NCI-H2081 treated with DMSO at 0.1 percent for 48 hours (cell line): ENCODE measurements around the gene CAND2.

ENCODE experiments used
- DNase-seq: peaks from one replicate; lab custom pipeline; 2025; lab: John Stamatoyannopoulos, UW

The CAND2 gene

DNA sequence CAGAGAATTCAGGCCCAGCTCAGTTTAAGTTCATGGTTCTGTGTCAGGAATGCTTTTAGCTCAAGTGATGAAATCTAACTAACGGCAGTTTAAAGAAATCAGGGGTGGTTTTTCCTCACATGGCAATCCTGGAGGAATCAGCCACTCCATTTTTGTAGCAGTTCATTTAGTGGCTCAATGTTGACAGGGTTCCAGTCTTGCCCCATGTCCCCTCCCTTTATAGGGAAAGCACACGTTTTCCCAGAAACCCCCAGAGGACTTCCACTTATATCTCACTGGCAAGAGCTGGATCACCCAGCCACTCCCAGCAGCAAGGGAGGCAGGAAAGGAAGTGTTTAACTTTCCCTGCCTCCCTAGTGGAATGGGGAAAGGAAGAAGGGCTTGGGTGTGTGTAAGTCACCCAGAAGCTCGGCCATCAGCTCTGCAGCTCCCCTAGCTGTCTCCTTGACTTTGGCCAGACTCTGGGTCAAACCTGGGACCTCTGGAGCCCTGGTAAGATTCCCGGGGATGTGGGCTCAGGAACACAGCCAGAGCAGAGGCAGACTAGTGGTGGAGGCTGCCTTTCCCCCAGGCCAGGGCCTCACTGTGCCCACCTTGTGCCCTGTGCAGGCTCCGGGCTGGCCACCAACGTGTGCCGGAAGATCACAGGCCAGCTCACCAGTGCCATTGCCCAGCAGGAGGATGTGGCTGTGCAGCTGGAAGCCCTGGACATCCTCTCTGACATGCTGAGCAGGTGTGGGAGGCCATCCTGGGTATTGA lies 11.3 kb downstream of the CAND2 start:
- no peak for DNase-seq

- no peak for DNase-seq
Observed at GRCh38 chr3:12808587-12808986, 12.1 kb downstream of the CAND2 start.

DNA sequence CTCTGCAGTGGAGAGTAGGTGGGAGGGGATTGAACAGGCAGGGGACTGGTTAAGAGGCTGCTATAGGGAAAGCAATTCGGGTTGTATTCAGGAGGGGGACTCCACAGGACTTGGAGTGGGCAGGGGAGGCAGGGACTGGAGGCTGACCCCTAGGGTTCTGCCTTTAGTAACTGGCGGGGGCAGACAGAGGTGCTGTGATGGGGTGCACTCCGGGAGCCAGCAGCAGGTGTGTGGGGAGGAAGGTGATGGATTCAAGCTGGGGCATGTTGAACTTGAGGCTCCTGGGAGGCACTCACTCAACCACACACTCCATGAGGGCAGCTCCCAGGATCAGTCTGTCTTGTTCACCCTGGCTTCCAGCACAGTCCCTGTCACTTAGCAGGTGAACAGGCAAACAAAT lies 12.5 kb downstream of the CAND2 start:
- no peak for DNase-seq

- DNase-seq = no peak
Observed at GRCh38 chr3:12809435-12809834, 13.0 kb downstream of the CAND2 start.

GRCh38 chr3:12810013-12810780 lies 13.7 kb downstream of the CAND2 start:
- DNase-seq = no peak

- DNase-seq = no peak
Observed at GRCh38 chr3:12810961-12811360, 14.5 kb downstream of the CAND2 start.

GRCh38 chr3:12812812-12813211 lies 16.3 kb downstream of the CAND2 start:
- no peak for DNase-seq

GRCh38 chr3:12813967-12814366 lies 17.5 kb downstream of the CAND2 start:
- no peak for DNase-seq

GRCh38 chr3:12815078-12815477 lies 18.6 kb downstream of the CAND2 start:
- DNase-seq = no peak

DNA sequence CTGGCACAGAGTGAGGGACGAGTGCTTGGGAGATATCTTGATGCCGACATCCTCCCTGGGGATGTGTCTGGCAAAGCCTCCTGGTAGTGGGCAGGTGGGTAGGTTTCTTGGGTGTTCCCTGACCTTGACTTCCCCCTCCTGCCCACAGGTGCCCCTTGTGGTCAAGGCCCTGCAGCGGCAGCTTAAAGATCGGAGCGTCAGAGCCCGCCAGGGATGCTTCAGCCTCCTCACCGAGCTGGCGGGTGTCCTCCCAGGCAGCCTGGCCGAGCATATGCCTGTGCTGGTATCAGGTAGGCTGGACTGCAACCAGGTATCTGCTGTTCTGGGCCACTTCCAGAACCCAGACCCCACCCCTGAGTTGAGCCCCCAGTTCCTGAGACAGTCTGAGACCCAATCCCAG lies 19.2 kb downstream of the CAND2 start:
- DNase-seq = no peak

- no peak for DNase-seq
Observed at GRCh38 chr3:12816521-12817342, 20.3 kb downstream of the CAND2 start.

DNA sequence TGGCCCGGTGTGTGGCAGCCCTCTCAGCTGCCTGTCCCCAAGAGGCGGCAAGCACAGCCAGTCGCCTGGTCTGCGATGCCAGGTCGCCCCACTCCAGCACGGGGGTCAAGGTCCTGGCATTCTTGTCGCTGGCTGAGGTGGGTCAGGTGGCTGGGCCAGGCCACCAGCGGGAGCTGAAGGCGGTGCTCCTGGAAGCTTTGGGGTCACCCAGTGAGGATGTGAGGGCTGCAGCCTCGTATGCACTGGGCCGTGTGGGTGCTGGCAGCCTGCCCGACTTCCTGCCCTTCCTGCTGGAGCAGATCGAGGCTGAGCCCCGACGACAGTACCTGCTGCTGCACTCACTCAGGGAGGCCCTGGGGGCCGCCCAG lies 20.8 kb downstream of the CAND2 start:
- DNase-seq = no peak

DNA sequence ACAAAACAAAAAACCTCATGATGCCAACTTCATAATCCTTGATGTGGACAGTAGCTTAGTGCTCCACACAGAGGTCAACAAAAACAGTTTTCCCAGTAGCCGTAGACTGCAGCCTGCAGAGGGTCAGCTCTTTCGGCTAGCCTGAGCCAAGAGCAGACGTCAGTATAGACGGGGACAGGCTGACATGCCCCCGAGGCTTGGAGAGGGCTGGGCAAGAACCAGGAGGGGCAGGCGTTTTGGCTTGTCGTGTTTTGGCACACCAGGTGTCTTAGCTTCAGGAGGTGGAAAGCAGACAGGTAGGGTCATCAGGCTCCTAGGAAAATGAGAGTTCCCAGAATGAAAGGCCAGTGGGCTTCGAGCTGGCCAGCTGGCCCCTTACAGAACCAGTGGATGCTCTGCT lies 21.8 kb downstream of the CAND2 start:
- DNase-seq = no peak

GRCh38 chr3:12818773-12819172 lies 22.3 kb downstream of the CAND2 start:
- no peak for DNase-seq

GRCh38 chr3:12822725-12823373 lies 26.4 kb downstream of the CAND2 start:
- DNase-seq = no peak

DNA sequence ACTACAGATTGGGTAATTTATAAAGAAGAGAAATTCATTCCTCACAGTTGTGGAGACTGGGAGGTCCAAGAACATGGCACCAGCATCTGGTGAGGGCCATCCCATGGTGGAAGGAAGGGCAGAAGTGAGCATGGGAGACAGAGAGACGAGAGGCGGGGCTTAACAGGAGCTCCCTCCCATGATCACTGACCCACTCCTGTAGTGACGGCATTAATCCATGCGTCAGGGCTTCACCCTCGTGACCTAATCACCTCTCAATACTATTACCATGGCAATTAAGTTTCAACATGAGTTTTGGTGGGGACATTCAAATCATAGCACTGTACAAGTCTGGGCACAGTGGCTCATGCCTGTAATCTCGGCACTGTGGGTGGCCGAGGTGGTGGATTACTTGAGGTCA lies 27.8 kb downstream of the CAND2 start:
- DNase-seq = no peak

- DNase-seq = no peak
Observed at GRCh38 chr3:12825156-12825555, 28.7 kb downstream of the CAND2 start.

DNA sequence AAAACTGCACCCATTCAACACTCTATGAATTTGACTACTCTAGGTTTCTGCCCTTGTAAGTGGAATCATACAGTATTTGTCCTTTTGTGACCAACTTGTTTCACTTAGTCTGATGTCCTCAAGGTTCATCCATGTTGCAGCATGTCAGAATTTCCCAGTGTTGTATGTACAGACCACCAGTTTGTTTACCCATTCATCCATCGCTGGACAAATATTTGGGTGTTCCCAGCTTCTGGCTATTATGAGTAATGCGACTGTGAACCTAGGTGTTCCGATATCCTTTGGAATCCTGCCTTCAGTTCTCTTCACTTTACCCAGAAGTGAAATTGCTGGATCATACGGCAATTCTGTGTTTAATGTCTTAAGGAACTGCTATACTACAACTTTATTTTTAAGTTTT lies 32.3 kb downstream of the CAND2 start:
- no peak for DNase-seq

DNA sequence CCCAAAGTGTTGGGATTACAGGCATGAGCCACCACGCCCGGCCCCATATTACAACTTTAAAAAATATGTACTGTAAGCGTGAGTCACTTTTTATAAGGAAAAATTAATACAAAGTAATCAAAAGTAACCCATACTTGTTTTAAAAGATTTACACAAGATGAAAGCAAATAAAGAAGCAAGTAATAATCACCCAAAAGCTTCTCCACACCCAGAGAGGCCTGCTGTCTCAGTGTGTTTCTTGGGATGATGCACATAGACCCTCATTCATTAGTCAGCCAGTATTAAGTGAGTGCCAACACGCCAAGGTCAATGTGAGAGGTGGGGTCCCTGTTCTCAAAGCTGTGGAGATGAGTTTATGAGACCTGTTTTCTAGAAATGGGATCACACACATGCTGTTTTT lies 32.9 kb downstream of the CAND2 start:
- no peak for DNase-seq

DNA sequence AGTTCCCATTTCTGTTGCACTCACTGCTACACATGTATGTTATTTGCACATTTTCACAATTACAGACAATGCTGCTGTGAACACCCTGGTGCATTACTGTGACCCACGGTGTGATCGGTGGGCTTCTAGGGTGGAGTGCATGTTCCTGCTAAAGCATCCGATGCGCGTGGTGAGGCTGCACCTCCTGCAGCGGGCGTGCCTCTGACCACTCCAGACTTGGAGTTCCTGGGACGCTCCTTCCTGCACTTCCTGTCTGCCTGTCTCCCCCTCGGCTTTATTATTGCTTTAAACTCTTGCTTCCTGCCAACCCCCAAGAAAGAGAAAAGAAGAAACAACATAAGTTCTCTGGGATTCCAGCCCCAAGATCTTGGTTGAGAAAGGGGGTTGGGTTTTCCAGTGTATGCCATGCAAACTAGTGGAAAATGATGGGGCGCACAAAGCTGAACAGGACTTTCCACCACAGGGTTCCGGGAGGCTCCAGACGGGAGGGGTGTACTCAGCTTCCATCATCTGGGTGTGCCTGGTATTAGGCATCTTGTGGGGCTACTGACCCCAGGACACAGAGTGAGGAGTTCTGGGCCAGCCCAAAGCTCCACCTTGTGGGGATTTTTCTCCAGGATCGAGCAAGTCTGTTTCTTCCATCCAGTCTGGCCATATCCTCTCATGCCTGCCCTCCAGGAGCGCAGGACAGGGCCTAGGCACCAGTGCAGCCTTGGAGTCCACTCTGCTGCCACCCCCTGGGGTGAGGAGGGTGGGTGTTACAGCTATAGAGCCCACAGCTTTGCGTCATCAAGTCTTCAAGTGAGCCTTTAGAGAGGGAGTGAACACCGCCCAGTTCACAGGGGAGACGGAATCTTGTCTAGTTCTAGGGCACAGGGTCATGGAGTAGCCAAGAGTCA lies 33.7 kb downstream of the CAND2 start:
- no peak for DNase-seq

- DNase-seq = no peak
Observed at GRCh38 chr3:12830785-12831156, 34.3 kb downstream of the CAND2 start.
